Stomach (tissue), 9 donors: Measurements from ENCODE around the gene CCDC107. TPM values are rescaled to one million over a fixed set of nuclear protein-coding genes. Genes with fewer than 3 reads are reported as not detected.

ENCODE experiments used
- DNase-seq, 2 donors: peaks; one replicate each; pipeline versions ENCODE4 v3.0.0 to v3.0.0-alpha.2; 2013 to 2019
- H3K27ac ChIP-seq, 5 donors: fragments of 200-600 bp in 4 of 5; sonication (generic) in 4 of 5; one replicate each; pipeline ENCODE4 v1.5.1; 2013 to 2019; ENCODE audit warnings: mild to moderate bottlenecking in 1 of 5, moderate library complexity in 1 of 5
- H3K27me3 ChIP-seq, 3 donors: fragments of 200-600 bp; sonication (generic); one replicate each; pipeline ENCODE4 v1.5.1; 2017 to 2019; ENCODE audit warnings: mixed run types in 1 of 3
- H3K36me3 ChIP-seq, 4 donors: fragments of 200-600 bp; sonication (generic); 1 replicate in 3 of 4; 2 replicates in 1 of 4; pipeline ENCODE4 v1.5.1; 2016 to 2019
- H3K4me1 ChIP-seq, 4 donors: fragments of 200-600 bp; sonication (generic); one replicate each; pipeline ENCODE4 v1.5.1; 2016 to 2019
- H3K4me3 ChIP-seq, 4 donors: fragments of 200-600 bp; sonication (generic) in 3 of 4; one replicate each; pipeline ENCODE4 v1.5.1; 2016 to 2019; ENCODE audit warnings: mild to moderate bottlenecking in 1 of 4
- H3K9me3 ChIP-seq, 4 donors: fragments of 200-600 bp; sonication (generic); one replicate each; pipeline ENCODE4 v1.5.1; 2016 to 2019
- CTCF ChIP-seq, 7 experiments: fragments of 450-650 bp in 4 of 7; fragments of 200-600 bp in 3 of 7; sonication (generic) in 3 of 7; IDR thresholded peaks; one replicate each; pipeline ENCODE4 v1.5.1; 2016 to 2019; ENCODE audit warnings: antibody characterized with exemption in 7 of 7, control low read depth in 2 of 7, mild to moderate bottlenecking in 1 of 7
- EP300 ChIP-seq: sonication (generic); formaldehyde crosslinking; IDR thresholded peaks from one replicate; pipeline ENCODE4 v1.6.1; 2017; ENCODE audit warnings: antibody characterized with exemption
- POLR2A ChIP-seq, 4 donors: fragments of 450-650 bp; IDR thresholded peaks; one replicate each; pipeline ENCODE4 v1.6.1; 2016; ENCODE audit warnings: antibody characterized with exemption in 4 of 4, control low read depth in 2 of 4, mild to moderate bottlenecking in 1 of 4, moderate library complexity in 1 of 4
- POLR2AphosphoS5 ChIP-seq, 3 donors: sonication (generic); formaldehyde crosslinking; IDR thresholded peaks; one replicate each; pipeline ENCODE4 v1.6.1; 2016; ENCODE audit warnings: antibody characterized with exemption in 3 of 3
- WGBS, 5 donors: extraction: QIAGEN DNeasy Blood & Tissue Kit in 3 of 5; methylation state at CpG; one replicate each; pipeline versions ENCODE4 v1.1.5 to v1.1.7; 2013 to 2018; 5-methylcytosine and 5-hydroxymethylcytosine counted together
- intact Hi-C: fragments of 100-400 bp; cut with DNase I; formaldehyde crosslinking; loops from one replicate; pipeline ENCODE4 v1.15.1; 2023; ENCODE audit warnings: low total_unique reads
- polyA plus RNA-seq, 3 donors: library from polyadenylated mRNA; stranded (reverse); fragments of 200-250 nt; gene quantifications; one replicate each; pipeline ENCODE4 v1.2.3, GENCODE V29; 2013
- total RNA-seq, 5 donors: library from RNA; depleted of rRNA; stranded (reverse); fragments of >200 nt; gene quantifications; one replicate each; pipeline versions ENCODE4 v1.1.0 to v1.2.3, GENCODE V29; 2014 to 2016
- donor health status: healthy with polysubstance abuse.
- donor health status: Bipolar disorder and iron deficiency.
- donor health status: healthy.

Gene CCDC107
- total and polyA plus RNA-seq, 8 donors: 15.6 to 104 (median 44.3) TPM

GRCh38 chr9:35690614-35691333 lies 32.7 kb downstream of the CCDC107 start:
- H3K4me3 ChIP-seq: peak overlapping the region; percentile 65 to 75 (median 70)
- no peaks in the 10 kb centered on the region for H3K9me3 ChIP-seq
- H3K27ac ChIP-seq: peak overlapping the region; percentile 92 to 97 (median 95)
- peaks cover 18 to 76% (median 60%) of the 10 kb centered on the region in 4 donors for H3K4me1 ChIP-seq
- TF ChIP-seq POLR2A (IDR thresholded peaks at IDR 0.05): peak in 1 of 4 donors; percentile 26
- no peak for TF ChIP-seq CTCF (IDR thresholded peaks at IDR 0.05)
- no peak for TF ChIP-seq EP300
- TF ChIP-seq POLR2AphosphoS5 (IDR thresholded peaks at IDR 0.05): peak; percentile 6 to 34 (median 29)
- DNase-seq: peak; percentile 70 to 91
- intact Hi-C loops: no loop called here
- H3K27me3 ChIP-seq: no peaks in the 10 kb centered on the region
- H3K36me3 ChIP-seq: peaks cover 2 to 25% (median 12%) of the 10 kb centered on the region in 4 donors
- WGBS, 5 donors: 0 to 1% (median 1%) methylated on average over 38 to 61 of the region's 61 CpGs

GRCh38 chr9:35691334-35691650 lies 33.2 kb downstream of the CCDC107 start:
- TF ChIP-seq POLR2A (IDR thresholded peaks at IDR 0.05): no peak
- no peak for TF ChIP-seq EP300
- no peak for TF ChIP-seq POLR2AphosphoS5 (IDR thresholded peaks at IDR 0.05)
- no peak for TF ChIP-seq CTCF (IDR thresholded peaks at IDR 0.05)
- Histone ChIP-seq H3K9me3 (no peaks in the 10 kb centered on the region), H3K4me3 (peak overlapping the region; percentile 65 to 75 (median 70)), H3K27ac (peak overlapping the region; percentile 92 to 97 (median 95)), H3K4me1 (peaks cover 23 to 76% (median 59%) of the 10 kb centered on the region in 4 donors), H3K36me3 (peaks cover 4 to 20% (median 11%) of the 10 kb centered on the region in 4 donors), H3K27me3 (no peaks in the 10 kb centered on the region)
- no peak for DNase-seq
- intact Hi-C loops: no loop called here
- WGBS, 5 donors: 19 to 27% (median 24%) methylated on average over 9 to 10 of the region's 10 CpGs

DNA sequence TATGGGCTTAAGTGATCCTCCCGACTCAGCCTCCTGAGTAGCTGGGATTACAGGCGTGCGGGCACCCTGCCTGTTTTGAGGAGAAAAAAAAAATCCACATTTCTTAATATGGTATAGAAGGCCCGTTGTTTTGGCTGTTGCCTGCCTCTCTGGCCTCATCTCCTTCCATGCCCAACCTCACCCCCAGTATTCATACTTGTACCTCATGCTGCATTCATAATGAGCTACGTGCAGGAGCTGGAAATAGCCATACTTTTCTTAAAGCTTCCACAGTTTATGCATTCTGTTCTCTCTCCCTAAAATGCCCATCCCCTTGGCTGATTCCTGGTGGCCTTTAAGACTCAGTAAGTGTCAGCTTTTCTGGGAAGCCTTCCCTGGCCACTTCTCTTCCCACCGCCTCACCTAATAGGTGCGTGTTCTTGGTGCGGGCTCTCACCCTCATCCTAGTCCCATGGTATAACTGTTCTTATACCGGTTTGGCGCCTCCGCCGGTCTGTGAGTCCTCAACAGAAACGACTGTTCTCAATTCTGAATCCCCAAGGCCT lies 33.7 kb downstream of the CCDC107 start:
- WGBS, 5 donors: 65 to 81% (median 73%) methylated on average over 13 of the region's 13 CpGs
- H3K9me3 ChIP-seq: no peaks in the 10 kb centered on the region
- peak overlapping the region in 3 of 4 donors; percentile 65 to 75 (median 67) for H3K4me3 ChIP-seq
- H3K36me3 ChIP-seq: peaks cover 5 to 20% (median 14%) of the 10 kb centered on the region in 4 donors
- TF ChIP-seq POLR2A (IDR thresholded peaks at IDR 0.05) (no peak), EP300 (peak; percentile 71), POLR2AphosphoS5 (IDR thresholded peaks at IDR 0.05) (peak in 2 of 3 donors; percentile 69 to 81)
- H3K4me1 ChIP-seq: peaks cover 29 to 77% (median 60%) of the 10 kb centered on the region in 4 donors
- intact Hi-C loops: no loop called here
- H3K27ac ChIP-seq: peak overlapping the region; percentile 5 to 97 (median 95)
- peak in 1 of 2 donors; percentile 61 for DNase-seq
- no peaks in the 10 kb centered on the region for H3K27me3 ChIP-seq

DNA sequence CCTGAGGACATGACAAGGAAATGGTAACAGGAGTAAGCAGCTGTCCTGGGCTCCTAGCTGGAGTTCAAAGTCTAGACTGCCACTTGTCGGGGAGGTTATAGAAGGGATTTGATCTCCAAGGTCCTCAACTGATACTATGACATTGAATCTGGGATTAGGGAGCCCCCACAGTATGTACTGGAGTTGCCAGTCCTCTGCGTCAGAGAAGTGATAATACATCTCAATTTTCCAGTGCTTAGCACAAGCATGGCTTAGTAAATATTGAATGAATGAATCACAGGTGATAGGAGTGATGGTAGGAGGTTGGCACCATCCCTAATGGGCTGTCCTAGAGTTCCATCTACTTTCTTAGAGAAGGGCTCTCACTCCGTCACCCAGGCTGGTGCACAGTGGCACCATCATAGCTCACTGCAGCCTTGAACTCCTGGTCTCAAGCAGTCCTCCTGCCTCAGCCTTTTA lies 37.9 kb downstream of the CCDC107 start:
- peaks cover 30 to 57% (median 41%) of the 10 kb centered on the region in 4 donors for H3K4me1 ChIP-seq
- no peaks in the 10 kb centered on the region for H3K27me3 ChIP-seq
- peak; percentile 47 to 65 for DNase-seq
- no peak overlapping the region for H3K4me3 ChIP-seq
- peak overlapping the region; percentile 70 to 97 (median 92) for H3K27ac ChIP-seq
- intact Hi-C loops: no loop called here
- H3K9me3 ChIP-seq: no peaks in the 10 kb centered on the region
- TF ChIP-seq POLR2AphosphoS5 (IDR thresholded peaks at IDR 0.05) (peak in 2 of 3 donors; percentile 64 to 87), POLR2A (IDR thresholded peaks at IDR 0.05) (no peak), CTCF (IDR thresholded peaks at IDR 0.05) (no peak)
- 31 to 72% (median 42%) methylated on average over 3 of the region's 3 CpGs for WGBS, 5 donors
- H3K36me3 ChIP-seq: peaks cover 41 to 52% (median 47%) of the 10 kb centered on the region in 4 donors
